Ishikawa (cell line): Measurements from ENCODE around the gene CARM1.

Source experiments
- CEBPB ChIP-seq: IDR thresholded peaks from 2 replicates; pipeline ENCODE4 v1.6.1; 2012
- CREB1 ChIP-seq: IDR thresholded peaks from 2 replicates; pipeline ENCODE4 v1.6.1; 2012; ENCODE audit warnings: low read depth
- EP300 ChIP-seq: IDR thresholded peaks from 2 replicates; pipeline ENCODE4 v1.6.1; 2012; ENCODE audit warnings: borderline replicate concordance
- FOXM1 ChIP-seq: IDR thresholded peaks from 2 replicates; pipeline ENCODE4 v1.6.1; 2012; ENCODE audit warnings: low read depth, borderline replicate concordance
- MAX ChIP-seq: IDR thresholded peaks from 2 replicates; pipeline ENCODE4 v1.6.1; 2012
- NFIC ChIP-seq: IDR thresholded peaks from 2 replicates; pipeline ENCODE4 v1.6.1; 2012
- RAD21 ChIP-seq: IDR thresholded peaks from 2 replicates; pipeline ENCODE4 v1.6.1; 2012; ENCODE audit warnings: low read depth
- TCF12 ChIP-seq: IDR thresholded peaks from 2 replicates; pipeline ENCODE4 v1.6.1; 2012; ENCODE audit warnings: low read depth
- YY1 ChIP-seq: IDR thresholded peaks from 2 replicates; pipeline ENCODE4 v1.6.1; 2012; ENCODE audit warnings: low read depth

GRCh38 chr19:10908380-10908960 lies 37.1 kb downstream of the CARM1 start:
- TF ChIP-seq EP300 (no peak), CEBPB (no peak), CREB1 (no peak), NFIC (no peak), RAD21 (no peak), MAX (no peak), YY1 (no peak), FOXM1 (no peak), TCF12 (no peak)
